NCI-H2171 (cell line): Measurements from ENCODE around the gene GATD1.

Experiments
- DNase-seq: peaks from one replicate; lab custom pipeline; 2025; lab: John Stamatoyannopoulos, UW

Gene GATD1

DNA sequence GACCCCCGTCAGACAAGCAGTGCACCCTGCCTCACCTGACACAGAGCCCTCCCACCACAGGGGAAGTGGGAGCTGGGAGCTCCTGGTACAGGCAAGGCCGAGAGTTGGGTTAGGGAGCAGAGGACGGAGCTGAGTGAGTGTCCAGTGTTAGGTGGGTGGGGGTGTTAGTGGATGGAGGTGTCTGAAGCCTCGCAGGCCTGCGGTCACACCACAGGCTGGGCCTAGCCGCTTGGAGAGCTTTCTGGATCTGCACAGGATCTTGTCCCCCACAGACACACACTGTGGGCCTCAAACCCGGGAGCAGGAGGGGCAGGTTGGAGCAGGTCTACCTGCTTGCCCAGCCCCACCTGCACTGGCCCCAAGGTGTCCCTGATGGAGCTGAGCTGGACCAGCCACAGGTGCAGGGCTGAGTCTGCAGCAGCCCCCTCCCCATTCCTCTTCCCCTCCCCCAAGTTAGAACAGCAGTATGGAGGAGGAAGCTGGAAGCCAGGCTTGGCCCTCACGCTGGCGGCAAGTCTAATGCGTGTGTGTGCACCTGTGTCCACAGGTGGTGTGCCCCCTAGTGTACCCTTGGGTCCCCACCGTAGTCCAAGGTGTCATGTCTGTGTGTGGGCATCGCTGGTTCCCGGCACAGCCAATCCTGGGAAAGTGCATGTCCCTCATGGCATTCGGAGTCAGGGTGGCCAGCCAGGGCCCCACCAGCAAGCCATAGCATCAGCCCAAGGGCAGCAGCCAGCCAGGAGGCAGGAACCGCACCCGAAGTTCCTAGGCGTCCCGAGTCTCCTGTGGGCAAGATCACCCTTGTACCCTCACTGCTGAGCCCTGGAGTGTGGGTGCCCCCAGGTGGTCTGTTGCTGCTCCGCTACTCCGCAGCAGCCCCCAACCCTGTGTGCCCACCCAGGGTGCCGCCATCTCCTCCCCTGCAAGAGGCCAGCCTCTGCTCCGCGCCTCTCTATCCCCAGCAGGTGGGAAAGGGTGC is 2.0 kb upstream of the GATD1 start:
- DNase-seq, result no peak

- no peak for DNase-seq
Measured at GRCh38 chr11:776561-777287, 563 bp downstream of the GATD1 start.

DNA sequence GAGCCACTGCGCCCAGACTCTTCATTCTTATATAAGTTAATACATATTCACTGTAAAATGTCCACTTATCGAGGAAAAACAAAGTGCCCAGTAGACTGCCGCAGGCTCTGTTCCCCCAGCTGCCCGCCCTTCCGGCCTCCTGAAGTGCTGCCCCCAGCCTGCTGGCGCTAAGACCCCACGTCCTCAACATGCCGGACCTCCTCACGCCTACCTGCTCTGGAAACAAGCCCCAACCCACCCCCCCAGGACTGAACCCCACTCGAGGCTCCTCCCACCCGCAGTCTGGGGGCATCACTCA is 1.1 kb downstream of the GATD1 start:
- DNase-seq, result no peak

GRCh38 chr11:774873-775592 is 2.3 kb downstream of the GATD1 start:
- no peak for DNase-seq

GRCh38 chr11:773830-774229 is 3.5 kb downstream of the GATD1 start:
- no peak for DNase-seq

GRCh38 chr11:773425-773824 is 3.9 kb downstream of the GATD1 start:
- no peak for DNase-seq

GRCh38 chr11:772429-773390 is 4.6 kb downstream of the GATD1 start:
- no peak for DNase-seq

- DNase-seq, result no peak
Measured at GRCh38 chr11:771617-772204, 5.6 kb downstream of the GATD1 start.

- DNase-seq, result no peak
Measured at GRCh38 chr11:770642-771616, 6.4 kb downstream of the GATD1 start.

- no peak for DNase-seq
Measured at GRCh38 chr11:769887-770641, 7.2 kb downstream of the GATD1 start.

DNA sequence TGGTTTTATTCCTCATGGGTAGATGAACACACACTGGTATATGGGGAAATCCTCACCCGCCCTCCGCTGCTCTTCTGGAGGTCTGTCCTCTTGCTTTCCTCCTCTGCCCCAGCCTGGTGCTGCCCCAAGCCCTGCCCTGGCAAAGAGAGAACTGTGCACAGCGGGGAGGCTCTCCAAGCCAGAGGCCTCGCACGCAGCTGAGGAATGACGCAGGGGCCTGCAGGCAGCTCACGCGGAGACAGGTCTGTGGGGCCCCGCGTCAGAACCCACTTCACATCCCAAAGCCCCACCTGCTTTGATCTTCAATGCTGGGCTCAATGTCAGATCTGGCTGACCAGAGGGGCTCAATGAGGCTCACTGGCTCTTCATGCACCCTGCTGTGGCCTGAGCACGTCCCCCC is 10.0 kb downstream of the GATD1 start:
- no peak for DNase-seq

DNA sequence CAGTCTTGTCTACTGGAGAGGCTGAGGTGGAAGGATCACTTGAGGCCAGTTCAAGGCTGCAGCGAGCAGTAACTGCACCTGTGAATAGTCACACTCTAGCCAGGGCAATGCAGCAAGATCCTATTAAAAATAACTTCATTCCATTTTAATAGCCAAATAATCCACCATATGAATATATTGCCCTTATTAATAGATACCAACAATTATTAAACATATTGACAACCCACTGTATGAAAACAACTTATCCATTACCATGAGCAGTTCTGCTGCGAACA is 10.4 kb downstream of the GATD1 start:
- no peak for DNase-seq

DNA sequence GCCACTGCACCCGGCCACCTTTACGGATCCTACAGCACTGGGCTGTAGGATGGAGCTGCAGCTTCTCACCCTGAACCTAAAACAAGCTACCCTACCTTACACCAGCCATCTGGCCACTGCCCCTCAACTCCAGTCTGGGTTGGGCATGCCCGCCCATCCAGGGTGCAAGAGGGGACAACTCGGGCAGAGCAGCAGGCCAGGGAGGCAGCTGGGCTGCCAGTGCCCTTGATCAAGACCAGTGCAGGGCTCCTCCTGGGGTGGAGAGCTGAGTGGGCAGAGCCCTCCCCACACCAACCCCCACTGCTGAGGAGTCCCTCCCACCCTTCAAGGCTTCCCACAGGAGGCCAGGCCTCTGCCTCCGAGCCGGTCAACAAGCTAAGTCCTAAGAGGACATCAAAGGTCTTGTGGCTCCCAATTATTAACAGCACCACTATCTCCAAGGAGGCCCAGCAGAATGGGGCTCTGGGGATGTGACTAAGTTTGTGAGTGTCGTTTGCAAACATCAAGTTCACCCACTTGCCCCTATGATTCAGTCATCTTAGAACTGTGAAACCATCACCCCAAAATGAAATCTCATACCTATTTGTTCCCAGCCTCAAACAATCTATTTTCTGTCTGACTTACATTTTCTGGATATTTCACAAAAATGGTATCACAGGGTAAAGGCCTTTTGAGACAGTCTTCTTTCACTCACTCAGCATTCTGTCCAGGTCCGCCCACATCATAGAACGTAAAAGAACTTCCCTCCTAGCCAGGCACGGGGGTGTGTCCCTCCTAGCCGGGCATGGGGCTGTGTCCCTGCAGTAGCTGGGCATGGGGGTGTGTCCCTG is 11.0 kb downstream of the GATD1 start:
- no peak for DNase-seq

DNA sequence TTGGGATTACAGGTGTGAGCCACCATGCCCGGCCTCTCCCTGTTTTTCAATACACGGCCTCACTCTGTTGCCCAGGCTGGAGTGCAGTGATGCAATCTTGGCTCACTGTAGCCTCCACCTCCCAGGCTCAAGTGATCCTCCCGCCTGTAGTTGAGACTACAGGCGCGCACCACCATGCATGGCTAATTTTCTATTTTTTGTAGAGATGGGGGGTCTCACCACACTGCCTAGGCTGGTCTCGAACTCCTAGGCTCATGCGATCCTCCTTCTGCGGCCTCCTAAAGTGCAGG is 11.5 kb downstream of the GATD1 start:
- no peak for DNase-seq

- peak; percentile 14 for DNase-seq
Measured at GRCh38 chr11:765025-765801, 12.1 kb downstream of the GATD1 start.

- peak; percentile 14 for DNase-seq
Measured at GRCh38 chr11:764322-765024, 12.8 kb downstream of the GATD1 start.

DNA sequence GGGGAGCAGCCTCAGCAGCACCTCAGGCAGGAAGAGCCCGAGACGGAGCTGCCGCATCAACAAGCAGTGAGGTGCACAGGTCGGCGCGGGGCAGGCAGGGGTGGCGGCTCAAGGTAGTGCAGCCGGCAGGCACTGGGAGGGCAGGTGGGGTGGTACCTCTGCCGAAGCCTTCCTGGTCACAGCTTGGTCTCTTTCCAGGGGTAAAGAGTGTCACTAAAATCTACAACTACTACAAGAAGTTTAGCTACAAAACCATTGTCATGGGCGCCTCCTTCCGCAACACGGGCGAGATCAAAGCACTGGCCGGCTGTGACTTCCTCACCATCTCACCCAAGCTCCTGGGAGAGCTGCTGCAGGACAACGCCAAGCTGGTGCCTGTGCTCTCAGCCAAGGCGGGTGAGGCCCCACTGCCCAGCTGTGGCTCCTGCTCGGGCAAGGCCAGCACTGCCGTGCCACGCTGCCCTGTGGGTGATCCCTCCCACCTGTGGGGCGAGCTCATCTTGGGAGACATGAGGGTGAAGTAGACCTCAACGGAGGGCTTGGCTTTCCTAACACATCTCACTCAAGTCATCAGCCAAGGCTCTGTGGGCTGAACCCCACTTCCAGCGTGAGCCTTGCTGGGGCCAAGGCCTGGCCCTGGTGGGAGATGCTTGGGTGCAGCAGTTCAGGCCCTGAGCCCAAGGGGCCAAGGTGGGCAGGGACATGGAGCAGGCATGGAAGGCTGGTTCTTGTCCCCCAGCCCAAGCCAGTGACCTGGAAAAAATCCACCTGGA is 13.6 kb downstream of the GATD1 start:
- DNase-seq, result no peak
